Suppressor macrophage (primary cell): ENCODE results near the gene BRMS1L.
A peak's percentile ranks its signal among the peaks of the same experiment; 100 is the strongest.
"Not testable (repeated sequence)": the region's sequence is repeated elsewhere in the genome, so short reads cannot be mapped to it uniquely, and the experiment has no call there.

Source experiments
- DNase-seq, 4 experiments: peaks; one replicate each; pipeline ENCODE4 v3.0.0-alpha.2; 2020 to 2022

The BRMS1L gene

GRCh38 chr14:35821564-35822411, 4.3 kb upstream of the BRMS1L start:
- DNase-seq = peak; percentile 37 to 66 (median 52)

- no peak for DNase-seq
These were observed 3.6 kb upstream of the BRMS1L start for GRCh38 chr14:35822501-35822900.

GRCh38 chr14:35824446-35825165, 1.5 kb upstream of the BRMS1L start:
- not testable (repeated sequence) for DNase-seq

GRCh38 chr14:35825968-35826217, 245 bp upstream of the BRMS1L start:
- no peak for DNase-seq

- DNase-seq = no peak
These were observed 846 bp downstream of the BRMS1L start for GRCh38 chr14:35826952-35827416.

- no peak for DNase-seq
These were observed 1.7 kb downstream of the BRMS1L start for GRCh38 chr14:35827678-35828472.

GRCh38 chr14:35829449-35829848, 3.3 kb downstream of the BRMS1L start:
- DNase-seq = no peak

- no peak for DNase-seq
These were observed 9.3 kb downstream of the BRMS1L start for GRCh38 chr14:35835208-35835982.

GRCh38 chr14:35841704-35842103, 15.6 kb downstream of the BRMS1L start:
- not testable (repeated sequence) for DNase-seq

- not testable (repeated sequence) for DNase-seq
These were observed 16.1 kb downstream of the BRMS1L start for GRCh38 chr14:35842245-35842644.

GRCh38 chr14:35844494-35844893, 18.4 kb downstream of the BRMS1L start:
- no peak for DNase-seq

GRCh38 chr14:35847636-35848035, 21.5 kb downstream of the BRMS1L start:
- no peak for DNase-seq

- no peak for DNase-seq
These were observed 23.0 kb downstream of the BRMS1L start for GRCh38 chr14:35849122-35849521.

GRCh38 chr14:35851823-35852222, 25.7 kb downstream of the BRMS1L start:
- no peak for DNase-seq

- no peak for DNase-seq
These were observed 27.1 kb downstream of the BRMS1L start for GRCh38 chr14:35853225-35853624.

- no peak for DNase-seq
These were observed 28.6 kb downstream of the BRMS1L start for GRCh38 chr14:35854696-35855270.

- no peak for DNase-seq
These were observed 29.8 kb downstream of the BRMS1L start for GRCh38 chr14:35855876-35856481.

- DNase-seq = no peak
These were observed 32.5 kb downstream of the BRMS1L start for GRCh38 chr14:35858521-35859209.

- DNase-seq = no peak
These were observed 35.2 kb downstream of the BRMS1L start for GRCh38 chr14:35861204-35861868.

GRCh38 chr14:35865611-35866324, 39.6 kb downstream of the BRMS1L start:
- DNase-seq = peak in 2 of 4 experiments; percentile 50 to 57
